Stimulated activated CD4-positive, alpha-beta T cell treated with anti-CD3 and anti-CD28 coated beads, TNF-alpha, amount 100 ng/mL, for 24 hours (primary cell): ENCODE measurements around the gene PRDX5.
A peak's percentile ranks its signal among the peaks of the same experiment; 100 is the strongest.

ENCODE experiments used
- DNase-seq, 3 experiments: peaks; one replicate each; pipeline ENCODE4 v3.0.0-alpha.2; 2020; ENCODE audit warnings: low read depth in 3 of 3

PRDX5 gene

GRCh38 chr11:64289002-64289564 lies 28.8 kb upstream of the PRDX5 start:
- DNase-seq: no peak

- DNase-seq: no peak
Observed at GRCh38 chr11:64290352-64291261, 27.3 kb upstream of the PRDX5 start.

DNA sequence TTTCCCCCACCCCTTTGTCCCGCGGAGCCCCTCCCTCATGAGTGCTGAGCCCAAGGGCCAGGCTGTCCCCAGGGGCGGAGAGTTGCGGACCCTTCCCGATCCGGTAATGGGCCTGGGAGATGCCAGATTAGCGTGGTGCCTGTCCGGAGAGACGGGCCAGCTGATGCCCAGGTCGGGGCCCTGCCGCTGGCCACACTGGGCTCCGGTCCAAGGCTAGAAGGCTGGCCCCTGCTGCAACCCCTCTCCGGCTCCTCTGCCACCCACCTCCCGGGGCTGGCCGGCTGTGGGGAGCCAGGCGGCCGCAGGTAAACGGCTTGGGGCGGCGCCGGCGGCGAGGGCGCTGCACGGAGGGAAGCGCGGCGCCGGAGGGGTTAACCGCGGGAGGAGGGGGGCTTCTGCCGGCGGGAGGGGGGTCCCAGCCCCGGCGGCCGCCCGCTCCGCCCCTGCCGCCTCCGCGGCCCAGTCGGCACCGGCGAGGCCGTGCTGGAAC lies 26.6 kb upstream of the PRDX5 start, which contains the start of gene KCNK4:
KCNK4 (plus strand) TSS at position 41 of the 490 bp plus-strand sequence. CDS start 1,717 bp downstream, outside the sequence.
- no peak for DNase-seq

- DNase-seq: no peak
Observed at GRCh38 chr11:64291752-64292459, 26.0 kb upstream of the PRDX5 start.

- no peak for DNase-seq
Observed at GRCh38 chr11:64292460-64293254, 25.3 kb upstream of the PRDX5 start.

- no peak for DNase-seq
Observed at GRCh38 chr11:64294774-64295173, 23.1 kb upstream of the PRDX5 start.

DNA sequence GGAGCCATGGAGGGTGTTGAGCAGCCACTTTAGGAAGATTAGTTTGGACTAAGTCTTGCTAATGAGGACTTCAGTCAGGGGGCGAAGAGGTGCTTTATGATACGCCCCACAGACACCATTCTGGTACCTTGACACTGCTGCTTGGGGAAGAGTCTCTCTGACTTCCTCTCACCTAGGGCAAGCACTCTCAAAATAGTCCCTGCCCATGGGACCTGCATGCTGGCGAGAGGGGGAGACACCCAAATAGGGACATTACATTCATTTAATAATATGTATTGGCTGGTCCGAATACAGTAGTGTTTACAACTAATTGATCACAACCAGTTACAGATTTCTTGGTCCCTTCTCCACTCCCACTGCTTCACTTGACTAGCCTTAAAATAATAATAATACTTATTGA lies 22.2 kb upstream of the PRDX5 start:
- no peak for DNase-seq

GRCh38 chr11:64296236-64296635 lies 21.7 kb upstream of the PRDX5 start:
- no peak for DNase-seq

- DNase-seq: no peak
Observed at GRCh38 chr11:64296830-64297698, 20.9 kb upstream of the PRDX5 start.

DNA sequence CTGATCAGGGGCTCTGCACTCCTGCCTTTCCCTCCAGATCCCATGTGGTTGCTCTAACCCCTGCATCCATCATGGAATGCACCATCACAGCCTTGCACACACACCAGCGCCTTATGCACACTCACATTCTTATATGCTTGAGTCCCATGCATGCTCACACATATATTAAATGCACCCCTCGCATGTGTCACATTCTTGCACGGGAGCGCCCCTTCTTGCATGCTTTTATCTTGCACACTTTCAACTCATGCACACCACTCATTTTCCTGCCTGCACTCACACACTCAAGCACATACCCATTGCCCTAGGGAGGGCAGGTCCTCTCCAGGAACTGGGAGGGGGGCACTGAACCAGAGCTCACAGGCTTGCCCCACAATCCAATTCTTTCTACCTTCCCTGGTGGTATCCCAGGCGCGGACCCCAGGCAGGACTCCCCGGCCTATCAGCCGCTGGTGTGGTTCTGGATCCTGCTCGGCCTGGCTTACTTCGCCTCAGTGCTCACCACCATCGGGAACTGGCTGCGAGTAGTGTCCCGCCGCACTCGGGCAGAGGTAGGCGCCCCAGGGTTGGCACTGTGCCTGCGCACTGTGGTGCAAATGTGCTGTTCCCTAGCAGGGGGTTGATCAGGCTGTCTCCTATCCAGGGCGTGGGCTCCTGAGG lies 20.1 kb upstream of the PRDX5 start:
- no peak for DNase-seq

- no peak for DNase-seq
Observed at GRCh38 chr11:64298966-64299846, 18.7 kb upstream of the PRDX5 start.

GRCh38 chr11:64299847-64300648 lies 17.9 kb upstream of the PRDX5 start, which contains the start of gene CATSPERZ:
TSS of gene CATSPERZ (plus strand) at chr11:64300358. CDS start at chr11:64300411, 53 bp downstream.
- DNase-seq: no peak

GRCh38 chr11:64303109-64304031 lies 14.6 kb upstream of the PRDX5 start:
- no peak for DNase-seq

- DNase-seq: no peak
Observed at GRCh38 chr11:64304032-64304315, 13.9 kb upstream of the PRDX5 start.

- DNase-seq: peak; percentile 89 to 97 (median 90)
Observed at GRCh38 chr11:64304316-64305072, 13.4 kb upstream of the PRDX5 start.

- DNase-seq: peak; percentile 97 to 100 (median 100)
Observed at GRCh38 chr11:64305075-64305690, 12.7 kb upstream of the PRDX5 start, which contains the start of gene ESRRA. TSS of gene ESRRA (plus strand) at chr11:64305524. CDS start at chr11:64307180, 1,656 bp downstream.
